Cardiac fibroblast (primary cell): Measurements from ENCODE around the gene RNF186.
"Not testable (repeated sequence)": the region's sequence is repeated elsewhere in the genome, so short reads cannot be mapped to it uniquely, and the experiment has no call there.

Experiments
- DNase-seq, 2 donors: peaks; one replicate each; pipeline versions ENCODE4 v3.0.0 to v3.0.0-alpha.2; 2010; ENCODE audit warnings: low read depth in 2 of 2
- H3K4me3 ChIP-seq, 2 donors: replicated peaks in 1 of 2; 1 replicate in 1 of 2; 2 replicates in 1 of 2; pipeline ENCODE4 v1.5.1; 2011; ENCODE audit warnings: low read depth in 2 of 2, low read length in 2 of 2, mild to moderate bottlenecking in 2 of 2, moderate library complexity in 1 of 2
- TF ChIP-seq, protein P1 (sequence below): IDR thresholded peaks from one replicate; pipeline ENCODE4 v1.5.1; 2011; ENCODE audit warnings: low read depth, mild to moderate bottlenecking, low read length, inconsistent platforms

Gene RNF186

DNA sequence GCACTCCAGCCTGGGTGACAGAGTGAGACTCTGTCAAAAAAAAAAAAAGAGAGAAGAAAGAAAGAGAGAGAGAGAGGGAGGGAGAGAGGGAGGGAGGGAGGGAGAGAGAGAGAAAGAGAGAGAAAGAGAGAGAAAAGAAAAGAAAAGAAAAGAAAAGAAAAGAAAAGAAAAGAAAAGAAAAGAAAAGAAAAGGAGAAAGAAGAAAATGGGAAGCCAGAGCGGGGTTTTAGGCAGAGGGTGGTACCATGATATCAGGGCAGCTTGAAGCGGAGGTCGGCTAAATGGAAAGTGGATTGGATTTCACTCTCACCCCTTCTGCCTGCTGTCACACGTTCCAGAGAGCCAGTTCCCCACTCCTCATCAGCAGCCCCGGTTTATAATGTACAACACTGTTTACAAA is 17.3 kb downstream of the RNF186 start:
- H3K4me3 ChIP-seq: no peak overlapping the region
- no peak for DNase-seq
- TF ChIP-seq, protein P1, sequence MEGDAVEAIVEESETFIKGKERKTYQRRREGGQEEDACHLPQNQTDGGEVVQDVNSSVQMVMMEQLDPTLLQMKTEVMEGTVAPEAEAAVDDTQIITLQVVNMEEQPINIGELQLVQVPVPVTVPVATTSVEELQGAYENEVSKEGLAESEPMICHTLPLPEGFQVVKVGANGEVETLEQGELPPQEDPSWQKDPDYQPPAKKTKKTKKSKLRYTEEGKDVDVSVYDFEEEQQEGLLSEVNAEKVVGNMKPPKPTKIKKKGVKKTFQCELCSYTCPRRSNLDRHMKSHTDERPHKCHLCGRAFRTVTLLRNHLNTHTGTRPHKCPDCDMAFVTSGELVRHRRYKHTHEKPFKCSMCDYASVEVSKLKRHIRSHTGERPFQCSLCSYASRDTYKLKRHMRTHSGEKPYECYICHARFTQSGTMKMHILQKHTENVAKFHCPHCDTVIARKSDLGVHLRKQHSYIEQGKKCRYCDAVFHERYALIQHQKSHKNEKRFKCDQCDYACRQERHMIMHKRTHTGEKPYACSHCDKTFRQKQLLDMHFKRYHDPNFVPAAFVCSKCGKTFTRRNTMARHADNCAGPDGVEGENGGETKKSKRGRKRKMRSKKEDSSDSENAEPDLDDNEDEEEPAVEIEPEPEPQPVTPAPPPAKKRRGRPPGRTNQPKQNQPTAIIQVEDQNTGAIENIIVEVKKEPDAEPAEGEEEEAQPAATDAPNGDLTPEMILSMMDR: no peak

DNA sequence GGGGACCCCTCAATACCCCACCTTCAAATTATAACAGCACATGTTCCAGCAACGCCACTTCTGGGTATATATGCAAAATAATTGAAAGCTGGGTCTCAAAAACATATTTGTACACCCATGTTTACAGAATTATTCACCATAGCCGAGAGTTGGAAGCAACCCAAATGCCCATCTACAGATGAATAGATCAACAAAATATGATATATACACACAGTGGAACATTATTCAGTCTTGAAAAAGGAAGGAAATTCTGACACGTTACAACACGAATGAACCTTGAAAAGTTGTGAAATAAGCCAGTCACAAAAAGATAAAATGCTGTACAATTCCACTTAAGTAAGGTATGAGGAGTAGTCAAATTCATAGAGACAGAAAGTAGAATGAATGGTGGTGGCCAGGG is 20.5 kb downstream of the RNF186 start:
- TF ChIP-seq, protein P1: no peak
- DNase-seq: no peak
- H3K4me3 ChIP-seq: no peak overlapping the region

GRCh38 chr1:19793360-19794046 is 21.6 kb downstream of the RNF186 start:
- TF ChIP-seq, protein P1: no peak
- DNase-seq: no peak
- no peak overlapping the region for H3K4me3 ChIP-seq

DNA sequence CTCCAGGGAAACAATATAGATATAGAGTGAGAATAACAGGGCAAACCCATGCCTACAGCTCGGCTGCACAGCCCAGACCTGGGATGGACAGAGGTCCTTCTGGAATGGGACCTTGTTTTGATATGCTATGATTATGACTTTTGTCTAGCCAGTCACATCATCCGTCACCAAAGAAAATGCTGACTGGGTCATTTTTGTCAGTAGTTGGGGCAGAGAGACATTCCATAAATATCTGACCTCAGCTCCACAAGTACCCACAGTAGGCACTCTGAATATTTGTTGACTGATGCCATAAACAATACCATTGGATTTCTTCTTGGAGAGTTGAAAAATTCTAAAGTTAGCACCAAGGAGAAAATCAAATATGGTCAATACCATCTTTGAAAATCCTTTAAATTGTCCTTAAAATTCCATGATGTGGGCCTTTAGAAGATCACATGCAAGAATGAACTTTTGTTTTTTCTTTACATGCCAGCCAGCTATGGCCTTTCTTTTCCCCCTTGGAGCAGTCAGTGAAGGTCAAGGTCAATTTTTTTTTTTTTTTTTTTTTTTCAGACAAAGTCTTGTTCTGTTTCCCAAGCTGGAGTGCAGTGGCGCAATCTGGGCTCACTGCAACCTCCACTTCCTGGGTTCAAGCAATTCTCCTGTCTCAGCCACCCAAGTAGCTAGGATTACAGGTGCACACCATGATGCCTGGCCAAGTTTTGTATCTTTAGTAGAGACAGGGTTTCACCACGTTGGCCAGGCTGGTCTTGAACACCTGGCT is 22.7 kb downstream of the RNF186 start:
- TF ChIP-seq, protein P1: no peak
- DNase-seq: no peak
- no peak overlapping the region for H3K4me3 ChIP-seq

DNA sequence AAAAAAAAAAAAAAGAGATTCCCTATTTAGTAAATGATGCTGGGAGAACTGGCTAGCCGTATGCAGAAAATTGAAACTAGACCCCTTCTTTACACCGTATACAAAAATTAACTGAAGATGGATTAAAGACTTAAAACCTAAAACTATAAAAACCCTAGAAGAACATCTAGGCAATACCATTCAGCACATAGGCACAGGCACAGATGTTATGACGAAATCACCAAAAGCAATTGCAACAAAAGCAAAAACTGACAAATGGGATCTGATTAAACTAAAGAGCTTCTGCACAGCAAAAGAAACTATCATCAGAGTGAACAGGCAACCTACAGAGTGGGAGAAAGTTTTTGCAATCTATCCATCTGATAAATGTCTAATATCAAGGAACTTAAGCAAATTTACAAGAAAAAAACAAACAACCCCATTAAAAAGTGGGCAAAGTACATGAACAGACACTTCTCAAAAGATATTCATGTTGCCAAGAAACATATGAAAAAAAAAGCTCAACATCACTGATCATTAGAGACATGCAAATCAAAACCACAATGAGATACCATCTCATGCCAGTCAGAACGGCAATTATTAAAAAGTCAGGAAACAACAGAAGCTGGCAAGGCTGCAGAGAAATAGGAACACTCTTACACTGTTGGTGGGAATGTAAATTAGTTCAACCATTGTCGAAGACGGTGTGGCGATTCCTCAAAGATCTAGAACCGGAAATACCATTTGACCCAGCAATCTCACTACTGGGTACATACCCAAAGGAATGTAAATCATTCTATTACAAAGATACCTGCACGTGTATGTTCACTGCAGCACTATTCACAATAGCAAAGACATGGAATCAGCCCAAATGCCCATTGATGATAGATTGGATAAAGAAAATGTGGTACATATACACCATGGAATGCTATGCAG is 24.8 kb downstream of the RNF186 start:
- peak in 1 of 2 donors; percentile 33 for DNase-seq
- H3K4me3 ChIP-seq: not testable (repeated sequence)

DNA sequence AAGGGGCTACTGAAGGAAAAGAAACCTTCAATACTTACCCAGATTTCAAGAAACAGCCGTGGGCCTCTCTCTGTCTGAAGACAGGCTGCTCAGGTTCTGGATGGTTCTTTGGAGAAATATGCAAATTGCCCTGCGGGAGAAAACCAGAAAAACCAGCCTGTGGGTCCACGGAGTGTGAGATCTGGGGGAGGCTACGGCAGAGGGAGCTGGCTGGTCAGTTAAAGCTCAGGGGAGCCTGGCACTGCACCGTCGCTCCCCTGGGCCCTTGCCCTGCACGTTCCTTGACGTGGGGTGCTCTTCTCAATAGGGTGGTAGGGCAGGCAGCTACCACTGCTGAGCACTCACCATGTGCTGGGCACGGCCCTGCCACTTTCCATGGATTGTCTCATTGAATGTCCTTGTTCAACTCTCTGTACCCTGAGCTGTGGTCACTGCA is 28.1 kb downstream of the RNF186 start:
- no peak overlapping the region for H3K4me3 ChIP-seq
- no peak for DNase-seq
- TF ChIP-seq, protein P1: no peak

- TF ChIP-seq, protein P1: no peak
- no peak for DNase-seq
- H3K4me3 ChIP-seq: no peak overlapping the region
Measured at GRCh38 chr1:19785660-19786059, 29.4 kb downstream of the RNF186 start.
